ENCODE data around the gene BDKRB2. TPM values are rescaled to one million over a fixed set of nuclear protein-coding genes. Genes with fewer than 3 reads are reported as not detected.

BDKRB2 gene
- total RNA-seq, 1 donor from 2014 or later, result 0.29 TPM

DNA sequence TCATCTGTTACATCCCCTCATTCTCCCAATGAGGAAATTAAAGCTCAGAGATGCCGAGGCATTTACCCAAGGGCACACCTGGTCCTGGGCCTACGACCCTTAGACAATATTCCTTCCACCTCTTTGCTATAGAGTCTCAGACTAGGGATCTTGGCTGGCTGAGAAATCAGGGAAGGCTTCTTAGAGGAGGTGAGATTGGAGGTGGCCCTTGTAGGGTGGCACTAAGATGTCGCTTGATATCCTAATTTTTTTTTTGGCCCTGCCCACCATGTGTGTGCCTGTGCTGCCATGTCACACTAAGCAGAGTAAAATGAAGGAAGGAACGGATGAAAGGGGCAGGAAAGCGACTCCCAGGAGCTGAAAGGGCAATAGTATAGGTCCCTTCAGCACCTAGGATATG lies 20.6 kb downstream of the BDKRB2 start:
- no peak overlapping the region for H3K4me3 ChIP-seq (ENCODE audit: low read depth, low read length)
- TF ChIP-seq, protein P1, sequence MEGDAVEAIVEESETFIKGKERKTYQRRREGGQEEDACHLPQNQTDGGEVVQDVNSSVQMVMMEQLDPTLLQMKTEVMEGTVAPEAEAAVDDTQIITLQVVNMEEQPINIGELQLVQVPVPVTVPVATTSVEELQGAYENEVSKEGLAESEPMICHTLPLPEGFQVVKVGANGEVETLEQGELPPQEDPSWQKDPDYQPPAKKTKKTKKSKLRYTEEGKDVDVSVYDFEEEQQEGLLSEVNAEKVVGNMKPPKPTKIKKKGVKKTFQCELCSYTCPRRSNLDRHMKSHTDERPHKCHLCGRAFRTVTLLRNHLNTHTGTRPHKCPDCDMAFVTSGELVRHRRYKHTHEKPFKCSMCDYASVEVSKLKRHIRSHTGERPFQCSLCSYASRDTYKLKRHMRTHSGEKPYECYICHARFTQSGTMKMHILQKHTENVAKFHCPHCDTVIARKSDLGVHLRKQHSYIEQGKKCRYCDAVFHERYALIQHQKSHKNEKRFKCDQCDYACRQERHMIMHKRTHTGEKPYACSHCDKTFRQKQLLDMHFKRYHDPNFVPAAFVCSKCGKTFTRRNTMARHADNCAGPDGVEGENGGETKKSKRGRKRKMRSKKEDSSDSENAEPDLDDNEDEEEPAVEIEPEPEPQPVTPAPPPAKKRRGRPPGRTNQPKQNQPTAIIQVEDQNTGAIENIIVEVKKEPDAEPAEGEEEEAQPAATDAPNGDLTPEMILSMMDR (conservative IDR thresholded peaks at IDR 0.05; ENCODE audit: low read depth, low read length), result no peak
- DNase-seq (ENCODE audit: low read depth), result no peak

- H3K4me3 ChIP-seq (ENCODE audit: low read depth, low read length), result no peak overlapping the region
- TF ChIP-seq, protein P1 (conservative IDR thresholded peaks at IDR 0.05; ENCODE audit: low read depth, low read length), result peak; percentile 26
- DNase-seq (ENCODE audit: low read depth), result no peak
These were observed 21.1 kb downstream of the BDKRB2 start for GRCh38 chr14:96225745-96226151.

- TF ChIP-seq, protein P1 (conservative IDR thresholded peaks at IDR 0.05; ENCODE audit: low read depth, low read length), result no peak
- H3K4me3 ChIP-seq (ENCODE audit: low read depth, low read length), result no peak overlapping the region
- DNase-seq (ENCODE audit: low read depth), result no peak
These were observed 22.8 kb downstream of the BDKRB2 start for GRCh38 chr14:96227428-96227827.

DNA sequence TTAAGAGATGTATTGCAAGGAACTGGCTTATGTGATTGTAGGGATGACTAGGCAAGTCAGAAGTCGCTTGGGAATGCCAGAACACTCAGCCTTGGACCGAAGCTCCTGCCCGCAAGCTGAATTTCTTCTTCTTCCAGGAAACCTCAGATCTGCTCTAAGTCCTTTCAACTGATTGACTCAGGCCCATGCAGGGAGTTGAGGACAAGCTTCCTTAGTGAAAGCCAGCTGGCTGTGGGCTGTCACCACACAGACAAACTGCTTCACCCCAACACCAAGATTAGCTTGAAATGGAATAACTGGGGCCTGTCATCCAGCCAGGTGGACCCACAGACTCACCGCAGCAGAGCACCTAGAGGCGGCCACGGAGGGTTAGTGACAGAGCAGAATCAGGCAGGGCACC lies 24.7 kb downstream of the BDKRB2 start:
- TF ChIP-seq, protein P1 (conservative IDR thresholded peaks at IDR 0.05; ENCODE audit: low read depth, low read length), result no peak
- H3K4me3 ChIP-seq (ENCODE audit: low read depth, low read length), result no peak overlapping the region
- no peak for DNase-seq (ENCODE audit: low read depth)

GRCh38 chr14:96231056-96231455 lies 26.4 kb downstream of the BDKRB2 start:
- no peak for DNase-seq (ENCODE audit: low read depth)
- TF ChIP-seq, protein P1 (conservative IDR thresholded peaks at IDR 0.05; ENCODE audit: low read depth, low read length), result no peak

GRCh38 chr14:96231526-96232130 lies 27.0 kb downstream of the BDKRB2 start:
- TF ChIP-seq, protein P1 (conservative IDR thresholded peaks at IDR 0.05; ENCODE audit: low read depth, low read length), result no peak
- DNase-seq (ENCODE audit: low read depth), result no peak
- no peak overlapping the region for H3K4me3 ChIP-seq (ENCODE audit: low read depth, low read length)

More at GRCh38 chr14:96231056-96231455, 26.4 kb downstream of the BDKRB2 start:
- H3K4me3 ChIP-seq (ENCODE audit: low read depth, low read length), result no peak overlapping the region

GRCh38 chr14:96232506-96232905 lies 27.9 kb downstream of the BDKRB2 start:
- no peak for DNase-seq (ENCODE audit: low read depth)
- TF ChIP-seq, protein P1 (conservative IDR thresholded peaks at IDR 0.05; ENCODE audit: low read depth, low read length), result no peak
- no peak overlapping the region for H3K4me3 ChIP-seq (ENCODE audit: low read depth, low read length)
